MM.1S (cell line): ENCODE data around the gene FABP7.

Experiments used
- DNase-seq: peaks from one replicate; pipeline ENCODE4 v3.0.0-alpha.2; 2015
- H2AFZ ChIP-seq: fragments of 300-600 bp; sonication (generic); 2 replicates; pipeline ENCODE4 v1.6.0; 2016; ENCODE audit warnings: antibody characterized with exemption, low read length
- H3F3A ChIP-seq: fragments of 300-600 bp; sonication (generic); 2 replicates; pipeline ENCODE4 v1.6.1; 2016; ENCODE audit warnings: mild to moderate bottlenecking, antibody characterized with exemption, low read length, moderate library complexity, mixed read lengths; ENCODE audit not compliant: insufficient read depth
- H3K27ac ChIP-seq: fragments of 300-600 bp; sonication (generic); 2 replicates; pipeline ENCODE4 v1.5.1; 2016; ENCODE audit warnings: mild to moderate bottlenecking, low read length
- H3K27me3 ChIP-seq: fragments of 300-600 bp; sonication (generic); replicated peaks from 2 replicates; pipeline ENCODE4 v1.6.0; 2016; ENCODE audit warnings: low read length; ENCODE audit not compliant: insufficient read depth
- H3K36me3 ChIP-seq: fragments of 300-600 bp; sonication (generic); replicated peaks from 2 replicates; pipeline ENCODE4 v1.6.1; 2016; ENCODE audit warnings: mild to moderate bottlenecking, low read length, mixed read lengths; ENCODE audit not compliant: insufficient read depth
- H3K4me1 ChIP-seq: fragments of 300-600 bp; sonication (generic); 2 replicates; pipeline ENCODE4 v1.6.1; 2016; ENCODE audit warnings: low read length, mixed read lengths
- H3K4me2 ChIP-seq: fragments of 300-600 bp; sonication (generic); 2 replicates; pipeline ENCODE4 v1.6.0; 2016; ENCODE audit warnings: low read depth, low read length
- H3K4me3 ChIP-seq: fragments of 300-600 bp; sonication (generic); 2 replicates; pipeline ENCODE4 v1.5.1; 2016; ENCODE audit warnings: low read length, mixed read lengths
- H3K79me2 ChIP-seq: fragments of 300-600 bp; sonication (generic); 2 replicates; pipeline ENCODE4 v1.6.1; 2016; ENCODE audit warnings: mixed run types, low read length, mixed read lengths
- H3K9ac ChIP-seq: fragments of 300-600 bp; sonication (generic); 2 replicates; pipeline ENCODE4 v1.6.1; 2016; ENCODE audit warnings: low read length, mixed read lengths
- H3K9me2 ChIP-seq: fragments of 300-600 bp; sonication (generic); replicated peaks from 2 replicates; pipeline ENCODE4 v1.6.1; 2016; ENCODE audit warnings: mild to moderate bottlenecking, low read length, mixed read lengths; ENCODE audit not compliant: insufficient read depth
- H3K9me3 ChIP-seq: fragments of 300-600 bp; sonication (generic); replicated peaks from 2 replicates; pipeline ENCODE4 v1.6.1; 2016; ENCODE audit warnings: mild to moderate bottlenecking, low read length, mixed read lengths; ENCODE audit not compliant: insufficient read depth
- H4K20me1 ChIP-seq: fragments of 300-600 bp; sonication (generic); 2 replicates; pipeline ENCODE4 v1.6.1; 2016; ENCODE audit warnings: mild to moderate bottlenecking, low read length, moderate library complexity, mixed read lengths; ENCODE audit not compliant: insufficient read depth
- EZH2 ChIP-seq: fragments of 300-600 bp; sonication (generic); optimal IDR thresholded peaks from 2 replicates; pipeline ENCODE3; 2017; ENCODE audit warnings: low read depth, mild to moderate bottlenecking, antibody characterized with exemption, low read length, mixed read lengths
- EZH2phosphoT487 ChIP-seq: fragments of 300-600 bp; sonication (generic); IDR thresholded peaks from 2 replicates; pipeline ENCODE4 v1.6.1; 2018; ENCODE audit warnings: antibody characterized with exemption, low read length
- TF ChIP-seq, protein P1 (sequence below): fragments of 300-600 bp; sonication (generic); IDR thresholded peaks from 2 replicates; pipeline ENCODE4 v1.5.1; 2016; ENCODE audit warnings: antibody characterized with exemption, low read length, mixed read lengths

Gene FABP7

DNA sequence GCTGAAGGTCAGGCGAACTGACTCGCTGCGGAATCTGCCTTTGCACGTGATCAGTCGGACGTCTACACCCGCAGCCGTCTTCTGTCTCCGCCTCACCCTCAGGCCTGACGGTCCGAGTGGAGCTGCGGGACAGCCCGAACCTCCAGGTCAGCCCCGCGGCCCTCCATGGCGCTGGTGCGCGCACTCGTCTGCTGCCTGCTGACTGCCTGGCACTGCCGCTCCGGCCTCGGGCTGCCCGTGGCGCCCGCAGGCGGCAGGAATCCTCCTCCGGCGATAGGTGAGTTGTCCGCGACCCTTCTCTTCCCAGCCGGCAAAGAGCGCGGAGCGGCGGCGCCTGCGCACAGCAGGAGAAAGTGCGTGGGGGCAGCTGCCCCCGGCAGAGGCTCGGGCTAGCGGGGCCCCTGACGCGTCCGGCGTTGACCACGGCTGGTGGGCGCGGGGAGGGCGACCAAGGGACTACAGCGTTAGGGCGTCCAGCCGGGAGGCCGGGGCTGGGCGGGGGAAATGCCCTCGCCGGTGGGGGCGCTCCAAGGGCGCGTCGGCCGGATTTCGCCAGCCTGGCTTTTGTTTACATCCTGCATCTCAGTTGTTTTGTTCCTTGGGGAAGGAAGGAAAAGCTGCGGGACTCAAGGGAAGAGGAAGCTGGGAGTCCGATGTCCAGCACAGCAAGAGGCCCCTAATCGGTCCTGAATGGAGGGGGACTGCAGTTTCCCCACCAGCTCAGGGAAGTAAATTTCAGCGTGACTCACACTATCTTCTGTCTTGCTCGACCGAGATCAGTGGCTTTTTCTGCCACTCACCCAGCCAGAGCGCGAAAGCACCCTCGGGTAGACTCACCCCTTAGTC is 9.9 kb downstream of the FABP7 start, which contains the start of gene SMPDL3A:
TSS of gene SMPDL3A (plus strand) at position 77 of the 846 bp plus-strand sequence. CDS start at position 166, 89 bp downstream.
- H3K36me3 ChIP-seq: no peaks in the 10 kb centered on the region
- peak within 1 kb of the TSS; percentile 93 for H2AFZ ChIP-seq

DNA sequence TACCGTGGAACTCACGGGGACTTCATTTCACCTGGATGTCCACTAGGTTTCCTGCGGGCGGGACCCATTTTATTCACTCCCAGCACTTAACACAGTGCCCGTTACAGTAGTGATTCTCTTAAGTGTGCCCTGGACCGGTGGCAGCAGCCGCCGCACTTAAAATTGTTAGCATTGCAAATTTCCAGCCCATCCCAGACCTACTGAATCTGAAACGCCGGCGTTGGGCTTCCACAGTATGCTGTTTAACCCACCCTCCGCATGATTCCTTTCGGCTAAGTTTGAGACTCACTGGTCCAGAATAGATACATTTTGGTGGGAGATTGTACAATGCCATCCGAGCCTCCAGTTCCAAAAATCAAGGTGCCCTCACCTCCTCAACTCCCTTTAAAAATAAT is 10.5 kb downstream of the FABP7 start:
- Histone ChIP-seq H3K9ac (peak overlapping the region; percentile 72), H3K4me1 (peaks cover 5% of the 10 kb centered on the region), H3K79me2 (peaks cover 11% of the 10 kb centered on the region), H3K27ac (peak overlapping the region; percentile 55; the same call in 1 of the 2 replicates), H3K9me3 (no peaks in the 10 kb centered on the region), H3F3A (peaks cover 14% of the 10 kb centered on the region), H3K27me3 (no peaks in the 10 kb centered on the region), H3K9me2 (no peaks in the 10 kb centered on the region), H3K4me3 (peak overlapping the region; percentile 66), H4K20me1 (no peaks in the 10 kb centered on the region), H3K36me3 (no peaks in the 10 kb centered on the region), H2AFZ (peak overlapping the region; percentile 93), H3K4me2 (peak overlapping the region; percentile 95)
- TF ChIP-seq EZH2: no peak
- TF ChIP-seq, protein P1, sequence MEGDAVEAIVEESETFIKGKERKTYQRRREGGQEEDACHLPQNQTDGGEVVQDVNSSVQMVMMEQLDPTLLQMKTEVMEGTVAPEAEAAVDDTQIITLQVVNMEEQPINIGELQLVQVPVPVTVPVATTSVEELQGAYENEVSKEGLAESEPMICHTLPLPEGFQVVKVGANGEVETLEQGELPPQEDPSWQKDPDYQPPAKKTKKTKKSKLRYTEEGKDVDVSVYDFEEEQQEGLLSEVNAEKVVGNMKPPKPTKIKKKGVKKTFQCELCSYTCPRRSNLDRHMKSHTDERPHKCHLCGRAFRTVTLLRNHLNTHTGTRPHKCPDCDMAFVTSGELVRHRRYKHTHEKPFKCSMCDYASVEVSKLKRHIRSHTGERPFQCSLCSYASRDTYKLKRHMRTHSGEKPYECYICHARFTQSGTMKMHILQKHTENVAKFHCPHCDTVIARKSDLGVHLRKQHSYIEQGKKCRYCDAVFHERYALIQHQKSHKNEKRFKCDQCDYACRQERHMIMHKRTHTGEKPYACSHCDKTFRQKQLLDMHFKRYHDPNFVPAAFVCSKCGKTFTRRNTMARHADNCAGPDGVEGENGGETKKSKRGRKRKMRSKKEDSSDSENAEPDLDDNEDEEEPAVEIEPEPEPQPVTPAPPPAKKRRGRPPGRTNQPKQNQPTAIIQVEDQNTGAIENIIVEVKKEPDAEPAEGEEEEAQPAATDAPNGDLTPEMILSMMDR: no peak
- no peak for TF ChIP-seq EZH2phosphoT487
- DNase-seq: no peak

More for the DNA sequence above, 9.9 kb downstream of the FABP7 start, which contains the start of gene SMPDL3A:
- H3K79me2 ChIP-seq: peaks cover 11% of the 10 kb centered on the region
- H3K9ac ChIP-seq: peak within 1 kb of the TSS; percentile 72
- TF ChIP-seq, protein P1: peak; percentile 57
- TF ChIP-seq EZH2phosphoT487 (no peak), EZH2 (no peak)
- DNase-seq: peak; percentile 62
- peaks cover 14% of the 10 kb centered on the region for H3F3A ChIP-seq
- no peaks in the 10 kb centered on the region for H3K9me3 ChIP-seq
- H4K20me1 ChIP-seq: no peaks in the 10 kb centered on the region
- peak within 1 kb of the TSS; percentile 66 for H3K4me3 ChIP-seq
- H3K27me3 ChIP-seq: no peaks in the 10 kb centered on the region
- no peaks in the 10 kb centered on the region for H3K9me2 ChIP-seq
- H3K27ac ChIP-seq: peak within 1 kb of the TSS; percentile 55; the same call in 1 of the 2 replicates
- H3K4me2 ChIP-seq: peak within 1 kb of the TSS; percentile 95
- H3K4me1 ChIP-seq: peaks cover 5% of the 10 kb centered on the region

DNA sequence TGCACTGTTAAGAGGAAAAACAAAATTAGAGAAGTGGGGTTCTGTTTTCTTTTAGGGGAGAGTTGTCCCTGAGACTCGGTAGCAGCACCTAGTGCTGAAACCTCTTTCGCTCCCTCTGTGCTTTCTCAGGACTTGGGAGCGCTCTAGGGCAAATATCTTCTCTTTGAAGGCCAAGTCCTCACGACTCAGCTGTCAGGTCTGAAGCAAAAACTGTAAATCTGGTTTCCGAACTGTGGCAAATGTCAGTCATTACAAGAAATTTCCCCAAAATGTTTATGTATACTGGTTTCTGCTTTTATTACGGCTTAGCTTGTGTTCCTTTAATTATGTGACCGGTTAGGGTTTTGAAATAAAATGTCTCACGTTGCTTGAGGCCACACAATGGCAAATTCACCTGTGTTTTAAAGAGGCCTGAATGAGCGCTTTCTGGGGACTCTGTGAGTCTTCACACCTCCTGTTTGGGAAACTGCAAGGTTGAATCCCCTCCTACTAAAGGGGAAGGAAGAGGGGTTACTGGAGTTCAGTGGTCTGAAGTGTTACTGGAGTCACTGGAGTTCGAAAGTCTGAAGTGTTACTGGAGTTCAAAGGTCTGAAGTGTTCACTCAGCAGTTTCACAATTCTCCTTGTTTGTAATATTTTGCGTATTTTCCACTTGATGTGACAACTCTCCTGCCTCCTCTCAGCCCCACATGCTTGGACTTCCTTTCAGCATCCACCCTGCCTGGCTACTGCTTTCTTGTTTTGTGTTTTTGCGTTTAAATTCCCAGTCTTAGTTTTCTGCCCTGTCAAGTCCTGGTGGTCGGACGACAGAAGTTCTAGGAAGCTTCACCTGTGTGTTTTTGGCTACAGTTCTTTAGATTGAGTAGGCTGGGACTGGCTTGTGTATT is 11.2 kb downstream of the FABP7 start:
- Histone ChIP-seq H3K27me3 (no peaks in the 10 kb centered on the region), H3K79me2 (peaks cover 11% of the 10 kb centered on the region), H2AFZ (peak overlapping the region; percentile 93), H3K4me3 (peak overlapping the region; percentile 66), H3K27ac (peak overlapping the region; percentile 55; the same call in 1 of the 2 replicates), H3K4me1 (peaks cover 5% of the 10 kb centered on the region), H4K20me1 (no peaks in the 10 kb centered on the region), H3K9me2 (no peaks in the 10 kb centered on the region), H3F3A (peaks cover 14% of the 10 kb centered on the region), H3K9ac (peak overlapping the region; percentile 72), H3K4me2 (peak overlapping the region; percentile 95), H3K36me3 (no peaks in the 10 kb centered on the region), H3K9me3 (no peaks in the 10 kb centered on the region)
- no peak for TF ChIP-seq EZH2
- TF ChIP-seq EZH2phosphoT487: no peak
- TF ChIP-seq, protein P1: no peak
- DNase-seq: peak; percentile 35
